Measurements from ENCODE around the gene ZFPL1.

ZFPL1 gene

GRCh38 chr11:65057526-65057925 lies 26.5 kb upstream of the ZFPL1 start:
- TF ChIP-seq MAX (IDR thresholded peaks at IDR 0.05) (no peak), FOXM1 (IDR thresholded peaks at IDR 0.05; ENCODE audit: borderline replicate concordance, low read depth) (no peak), TCF12 (IDR thresholded peaks at IDR 0.05; ENCODE audit: low read depth) (no peak), EP300 (IDR thresholded peaks at IDR 0.05; ENCODE audit: borderline replicate concordance) (no peak), TAF1 (IDR thresholded peaks at IDR 0.05; ENCODE audit: low read depth) (no peak), RAD21 (IDR thresholded peaks at IDR 0.05; ENCODE audit: low read depth) (no peak), USF1 (IDR thresholded peaks at IDR 0.05) (no peak), ZBTB7A (IDR thresholded peaks at IDR 0.05; ENCODE audit: low read depth) (no peak), CEBPB (IDR thresholded peaks at IDR 0.05) (no peak), TEAD4 (IDR thresholded peaks at IDR 0.05) (no peak), NFIC (IDR thresholded peaks at IDR 0.05) (no peak), YY1 (IDR thresholded peaks at IDR 0.05; ENCODE audit: low read depth) (no peak), EGR1 (IDR thresholded peaks at IDR 0.05) (no peak)
- TF ChIP-seq, protein P1, sequence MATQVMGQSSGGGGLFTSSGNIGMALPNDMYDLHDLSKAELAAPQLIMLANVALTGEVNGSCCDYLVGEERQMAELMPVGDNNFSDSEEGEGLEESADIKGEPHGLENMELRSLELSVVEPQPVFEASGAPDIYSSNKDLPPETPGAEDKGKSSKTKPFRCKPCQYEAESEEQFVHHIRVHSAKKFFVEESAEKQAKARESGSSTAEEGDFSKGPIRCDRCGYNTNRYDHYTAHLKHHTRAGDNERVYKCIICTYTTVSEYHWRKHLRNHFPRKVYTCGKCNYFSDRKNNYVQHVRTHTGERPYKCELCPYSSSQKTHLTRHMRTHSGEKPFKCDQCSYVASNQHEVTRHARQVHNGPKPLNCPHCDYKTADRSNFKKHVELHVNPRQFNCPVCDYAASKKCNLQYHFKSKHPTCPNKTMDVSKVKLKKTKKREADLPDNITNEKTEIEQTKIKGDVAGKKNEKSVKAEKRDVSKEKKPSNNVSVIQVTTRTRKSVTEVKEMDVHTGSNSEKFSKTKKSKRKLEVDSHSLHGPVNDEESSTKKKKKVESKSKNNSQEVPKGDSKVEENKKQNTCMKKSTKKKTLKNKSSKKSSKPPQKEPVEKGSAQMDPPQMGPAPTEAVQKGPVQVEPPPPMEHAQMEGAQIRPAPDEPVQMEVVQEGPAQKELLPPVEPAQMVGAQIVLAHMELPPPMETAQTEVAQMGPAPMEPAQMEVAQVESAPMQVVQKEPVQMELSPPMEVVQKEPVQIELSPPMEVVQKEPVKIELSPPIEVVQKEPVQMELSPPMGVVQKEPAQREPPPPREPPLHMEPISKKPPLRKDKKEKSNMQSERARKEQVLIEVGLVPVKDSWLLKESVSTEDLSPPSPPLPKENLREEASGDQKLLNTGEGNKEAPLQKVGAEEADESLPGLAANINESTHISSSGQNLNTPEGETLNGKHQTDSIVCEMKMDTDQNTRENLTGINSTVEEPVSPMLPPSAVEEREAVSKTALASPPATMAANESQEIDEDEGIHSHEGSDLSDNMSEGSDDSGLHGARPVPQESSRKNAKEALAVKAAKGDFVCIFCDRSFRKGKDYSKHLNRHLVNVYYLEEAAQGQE (IDR thresholded peaks at IDR 0.05; ENCODE audit: low read depth) = no peak

DNA sequence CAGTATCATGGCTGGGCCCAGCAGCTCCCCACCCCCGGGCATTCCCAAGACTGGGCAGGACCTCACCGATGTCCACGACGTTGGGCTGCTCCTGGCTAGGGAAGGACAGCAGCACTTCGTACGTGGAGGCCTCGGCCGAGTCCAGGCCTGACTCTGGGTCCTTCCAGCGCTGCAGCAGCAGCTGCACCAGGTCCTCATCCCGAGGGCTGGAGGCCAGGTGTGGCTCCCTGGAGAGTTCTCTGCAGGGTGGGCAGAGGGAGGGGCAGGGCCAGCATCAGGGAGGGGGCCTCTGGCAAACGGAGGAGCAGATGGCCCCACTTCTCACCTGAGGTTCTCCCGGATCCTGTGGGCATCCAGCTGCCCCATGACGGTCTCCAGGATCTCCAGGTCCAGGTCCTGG lies 26.0 kb upstream of the ZFPL1 start:
- TF ChIP-seq MAX (IDR thresholded peaks at IDR 0.05) (no peak), ZBTB7A (IDR thresholded peaks at IDR 0.05; ENCODE audit: low read depth) (no peak), CREB1 (IDR thresholded peaks at IDR 0.05; ENCODE audit: low read depth) (no peak), USF1 (IDR thresholded peaks at IDR 0.05) (no peak), NFIC (IDR thresholded peaks at IDR 0.05) (no peak), FOXM1 (IDR thresholded peaks at IDR 0.05; ENCODE audit: borderline replicate concordance, low read depth) (no peak), EGR1 (IDR thresholded peaks at IDR 0.05) (no peak), YY1 (IDR thresholded peaks at IDR 0.05; ENCODE audit: low read depth) (no peak), EP300 (IDR thresholded peaks at IDR 0.05; ENCODE audit: borderline replicate concordance) (no peak), RAD21 (IDR thresholded peaks at IDR 0.05; ENCODE audit: low read depth) (no peak), TAF1 (IDR thresholded peaks at IDR 0.05; ENCODE audit: low read depth) (no peak), TEAD4 (IDR thresholded peaks at IDR 0.05) (no peak), CEBPB (IDR thresholded peaks at IDR 0.05) (no peak), TCF12 (IDR thresholded peaks at IDR 0.05; ENCODE audit: low read depth) (no peak)
- TF ChIP-seq, protein P1 (IDR thresholded peaks at IDR 0.05; ENCODE audit: low read depth) = no peak

DNA sequence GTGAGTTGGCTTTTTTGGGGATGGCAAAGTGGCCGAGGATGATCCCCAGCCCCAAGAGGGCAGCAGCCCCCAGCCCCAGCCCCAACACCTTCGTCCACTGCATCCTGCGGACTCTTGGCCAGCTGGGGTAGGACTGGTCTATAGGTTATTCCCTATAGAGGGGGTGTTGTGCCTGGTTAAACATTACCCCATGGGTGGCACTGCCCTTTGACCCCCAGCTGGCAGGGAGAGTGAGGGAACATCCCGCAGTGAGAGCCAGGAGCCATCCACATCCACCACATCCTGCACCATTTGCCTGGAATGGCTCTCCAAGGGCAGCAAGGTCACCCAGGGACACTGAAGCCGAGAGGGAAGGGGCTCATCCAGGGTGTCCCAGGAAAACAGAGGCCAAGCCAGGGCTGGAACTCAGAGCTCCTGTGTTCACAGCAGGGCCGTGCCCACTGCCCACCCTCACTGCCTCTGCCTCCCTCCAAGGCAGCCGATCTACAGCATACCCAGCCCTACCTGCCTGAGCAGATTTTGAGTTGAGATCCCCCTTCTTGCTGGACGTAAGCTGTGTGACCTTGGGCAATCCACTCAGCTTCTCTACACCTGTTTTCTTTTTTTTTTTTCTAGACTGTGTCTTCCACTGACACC lies 25.5 kb upstream of the ZFPL1 start, which contains the start of gene NAALADL1:
Gene NAALADL1, minus strand, starts transcription at position 135 of the 636 bp plus-strand sequence. Its CDS starts 32 bp downstream, at position 103.
- TF ChIP-seq NFIC (IDR thresholded peaks at IDR 0.05) = no peak
- TF ChIP-seq EGR1 (IDR thresholded peaks at IDR 0.05) = no peak
- TF ChIP-seq YY1 (IDR thresholded peaks at IDR 0.05; ENCODE audit: low read depth) = no peak
- no peak for TF ChIP-seq TCF12 (IDR thresholded peaks at IDR 0.05; ENCODE audit: low read depth)
- no peak for TF ChIP-seq ZBTB7A (IDR thresholded peaks at IDR 0.05; ENCODE audit: low read depth)
- TF ChIP-seq FOXM1 (IDR thresholded peaks at IDR 0.05; ENCODE audit: borderline replicate concordance, low read depth) = no peak
- no peak for TF ChIP-seq CREB1 (IDR thresholded peaks at IDR 0.05; ENCODE audit: low read depth)
- TF ChIP-seq USF1 (IDR thresholded peaks at IDR 0.05) = no peak
- TF ChIP-seq TAF1 (IDR thresholded peaks at IDR 0.05; ENCODE audit: low read depth) = no peak
- no peak for TF ChIP-seq RAD21 (IDR thresholded peaks at IDR 0.05; ENCODE audit: low read depth)
- no peak for TF ChIP-seq MAX (IDR thresholded peaks at IDR 0.05)
- no peak for TF ChIP-seq TEAD4 (IDR thresholded peaks at IDR 0.05)
- TF ChIP-seq CEBPB (IDR thresholded peaks at IDR 0.05) = no peak
- TF ChIP-seq, protein P1 (IDR thresholded peaks at IDR 0.05; ENCODE audit: low read depth) = no peak
- no peak for TF ChIP-seq EP300 (IDR thresholded peaks at IDR 0.05; ENCODE audit: borderline replicate concordance)
